AG08396 (cell line): Measurements from ENCODE around the gene KCNJ5.
"Not testable (repeated sequence)": the region's sequence is repeated elsewhere in the genome, so short reads cannot be mapped to it uniquely, and the experiment has no call there.

ENCODE experiments used
- DNase-seq: peaks from one replicate; pipeline ENCODE4 v3.0.0; 2012; ENCODE audit warnings: low spot score, mixed read lengths

Gene KCNJ5

GRCh38 chr11:128913806-128914205, 22.6 kb downstream of the KCNJ5 start:
- DNase-seq = no peak

- no peak for DNase-seq
Observed at GRCh38 chr11:128914216-128915148, 23.3 kb downstream of the KCNJ5 start.

- no peak for DNase-seq
Observed at GRCh38 chr11:128915149-128915521, 24.0 kb downstream of the KCNJ5 start.

- no peak for DNase-seq
Observed at GRCh38 chr11:128916037-128916572, 24.9 kb downstream of the KCNJ5 start.

GRCh38 chr11:128916681-128917080, 25.5 kb downstream of the KCNJ5 start:
- no peak for DNase-seq

GRCh38 chr11:128917144-128917724, 26.1 kb downstream of the KCNJ5 start:
- DNase-seq = no peak

GRCh38 chr11:128919216-128919615, 28.1 kb downstream of the KCNJ5 start:
- DNase-seq = no peak

- not testable (repeated sequence) for DNase-seq
Observed at GRCh38 chr11:128919635-128920034, 28.5 kb downstream of the KCNJ5 start.

GRCh38 chr11:128920666-128921065, 29.5 kb downstream of the KCNJ5 start:
- no peak for DNase-seq

GRCh38 chr11:128921793-128922192, 30.6 kb downstream of the KCNJ5 start:
- no peak for DNase-seq

- no peak for DNase-seq
Observed at GRCh38 chr11:128924104-128924503, 32.9 kb downstream of the KCNJ5 start.

GRCh38 chr11:128924510-128925249, 33.5 kb downstream of the KCNJ5 start:
- no peak for DNase-seq

- no peak for DNase-seq
Observed at GRCh38 chr11:128925250-128925600, 34.1 kb downstream of the KCNJ5 start.

GRCh38 chr11:128926000-128926399, 34.8 kb downstream of the KCNJ5 start:
- DNase-seq = no peak

GRCh38 chr11:128926437-128927107, 35.4 kb downstream of the KCNJ5 start:
- DNase-seq = no peak

GRCh38 chr11:128927108-128927461, 35.9 kb downstream of the KCNJ5 start:
- no peak for DNase-seq

GRCh38 chr11:128927683-128928336, 36.7 kb downstream of the KCNJ5 start:
- DNase-seq = no peak

- DNase-seq = no peak
Observed at GRCh38 chr11:128928400-128928799, 37.2 kb downstream of the KCNJ5 start.

GRCh38 chr11:128929468-128929867, 38.3 kb downstream of the KCNJ5 start:
- no peak for DNase-seq

GRCh38 chr11:128929991-128930390, 38.8 kb downstream of the KCNJ5 start:
- DNase-seq = peak; percentile 38

- DNase-seq = no peak
Observed at GRCh38 chr11:128931066-128931465, 39.9 kb downstream of the KCNJ5 start.

GRCh38 chr11:128931668-128932067, 40.5 kb downstream of the KCNJ5 start:
- DNase-seq = no peak
